HEK293 (cell line): Measurements from ENCODE around the gene ASTN2.

ENCODE experiments used
- CTCF ChIA-PET: fragments of 350-600 bp; formaldehyde crosslinking; extraction: SDS; loops from one replicate; lab custom pipeline; 2021; ENCODE audit warnings: antibody characterized with exemption; lab: Yijun Ruan, JAX
- POLR2A ChIA-PET: fragments of 300-600 bp; formaldehyde crosslinking; extraction: SDS; loops from one replicate; lab custom pipeline; 2020; ENCODE audit warnings: antibody characterized with exemption, inconsistent platforms; lab: Yijun Ruan, JAX
- H3K27ac ChIP-seq: fragments of 200-500 bp; sonication (Bioruptor generic); 2 replicates; pipeline ENCODE4 v1.5.1; 2014; ENCODE audit warnings: low read depth, low read length, control low read depth, inconsistent platforms; ENCODE audit errors: extremely low read depth
- H3K36me3 ChIP-seq, 2 experiments: fragments of 200-500 bp in 1 of 2; sonication (Bioruptor generic) in 1 of 2; 1 replicate in 1 of 2; 2 replicates in 1 of 2; pipeline ENCODE4 v1.5.1; 2014 to 2017; ENCODE audit warnings: inconsistent platforms in 2 of 2, low read length in 2 of 2; ENCODE audit not compliant: control insufficient read depth in 2 of 2, insufficient read depth in 1 of 2
- H3K4me1 ChIP-seq: fragments of 200-500 bp; sonication (Bioruptor generic); 2 replicates; pipeline ENCODE4 v1.5.1; 2014; ENCODE audit warnings: mild to moderate bottlenecking, low read length, inconsistent platforms; ENCODE audit not compliant: control insufficient read depth, insufficient read depth
- H3K4me3 ChIP-seq: 2 replicates; pipeline ENCODE4 v1.5.1; 2011; ENCODE audit warnings: low read depth, mild to moderate bottlenecking, control low read depth, low read length, moderate library complexity
- H3K9me3 ChIP-seq: fragments of 200-500 bp; sonication (Bioruptor generic); 2 replicates; pipeline ENCODE4 v1.5.1; 2014; ENCODE audit warnings: low read depth, low read length, inconsistent platforms; ENCODE audit not compliant: control insufficient read depth, insufficient read depth
- BCL11B ChIP-seq: fragments of 450-650 bp; formaldehyde crosslinking; IDR thresholded peaks from 2 replicates; pipeline ENCODE4 v1.5.1; 2016; ENCODE audit warnings: low read depth, missing biosample characterization, missing genetic modification characterization
- GLIS1 ChIP-seq: fragments of 450-650 bp; formaldehyde crosslinking; IDR thresholded peaks from 2 replicates; pipeline ENCODE4 v1.5.1; 2016; ENCODE audit warnings: missing biosample characterization, missing genetic modification characterization
- INSM2 ChIP-seq: fragments of 450-650 bp; formaldehyde crosslinking; IDR thresholded peaks from 2 replicates; pipeline ENCODE4 v1.5.1; 2016; ENCODE audit warnings: missing biosample characterization, missing genetic modification characterization
- OVOL3 ChIP-seq: fragments of 450-650 bp; formaldehyde crosslinking; IDR thresholded peaks from 2 replicates; pipeline ENCODE4 v1.5.1; 2016; ENCODE audit warnings: missing biosample characterization, missing genetic modification characterization
- PRDM10 ChIP-seq: fragments of 450-650 bp; formaldehyde crosslinking; IDR thresholded peaks from 2 replicates; pipeline ENCODE4 v1.5.1; 2016; ENCODE audit warnings: missing biosample characterization, missing genetic modification characterization
- REPIN1 ChIP-seq: fragments of 450-650 bp; formaldehyde crosslinking; IDR thresholded peaks from 2 replicates; pipeline ENCODE4 v1.5.1; 2017; ENCODE audit warnings: missing biosample characterization, missing genetic modification characterization, low read depth
- SCRT2 ChIP-seq: fragments of 450-650 bp; formaldehyde crosslinking; IDR thresholded peaks from 2 replicates; pipeline ENCODE4 v1.5.1; 2016; ENCODE audit warnings: missing biosample characterization, missing genetic modification characterization
- ZBTB1 ChIP-seq: fragments of 450-650 bp; formaldehyde crosslinking; IDR thresholded peaks from 2 replicates; pipeline ENCODE4 v1.5.1; 2016; ENCODE audit warnings: missing biosample characterization, missing genetic modification characterization
- ZBTB11 ChIP-seq: fragments of 450-650 bp; formaldehyde crosslinking; conservative IDR thresholded peaks from 2 replicates; pipeline ENCODE4 v1.5.1; 2016; ENCODE audit warnings: low read depth, missing biosample characterization, missing genetic modification characterization
- ZNF18 ChIP-seq: fragments of 450-650 bp; formaldehyde crosslinking; IDR thresholded peaks from 2 replicates; pipeline ENCODE4 v1.5.1; 2016; ENCODE audit warnings: missing biosample characterization, missing genetic modification characterization
- ZNF211 ChIP-seq: fragments of 450-650 bp; formaldehyde crosslinking; IDR thresholded peaks from 2 replicates; pipeline ENCODE4 v1.5.1; 2016; ENCODE audit warnings: low read depth, missing biosample characterization, missing genetic modification characterization
- ZNF248 ChIP-seq: fragments of 450-650 bp; formaldehyde crosslinking; IDR thresholded peaks from 2 replicates; pipeline ENCODE4 v1.5.1; 2017; ENCODE audit warnings: missing biosample characterization, missing genetic modification characterization
- ZNF280D ChIP-seq: fragments of 450-650 bp; formaldehyde crosslinking; IDR thresholded peaks from 2 replicates; pipeline ENCODE4 v1.5.1; 2016; ENCODE audit warnings: missing biosample characterization, missing genetic modification characterization
- ZNF324 ChIP-seq: fragments of 450-650 bp; formaldehyde crosslinking; IDR thresholded peaks from 2 replicates; pipeline ENCODE4 v1.5.1; 2016; ENCODE audit warnings: missing biosample characterization, missing genetic modification characterization
- ZNF366 ChIP-seq: fragments of 450-650 bp; formaldehyde crosslinking; conservative IDR thresholded peaks from 2 replicates; pipeline ENCODE4 v1.5.1; 2016; ENCODE audit warnings: missing biosample characterization, missing genetic modification characterization
- ZNF510 ChIP-seq: fragments of 450-650 bp; formaldehyde crosslinking; IDR thresholded peaks from 2 replicates; pipeline ENCODE4 v1.5.1; 2018; ENCODE audit warnings: mild to moderate bottlenecking, missing genetic modification characterization, missing biosample characterization; ENCODE audit not compliant: insufficient replicate concordance
- ZNF639 ChIP-seq: fragments of 450-650 bp; formaldehyde crosslinking; IDR thresholded peaks from 2 replicates; pipeline ENCODE4 v1.5.1; 2016; ENCODE audit warnings: missing biosample characterization, missing genetic modification characterization
- ZNF76 ChIP-seq: fragments of 450-650 bp; formaldehyde crosslinking; IDR thresholded peaks from 2 replicates; pipeline ENCODE4; 2016; ENCODE audit warnings: low read depth, missing biosample characterization, missing genetic modification characterization, borderline replicate concordance
- ZNF768 ChIP-seq: fragments of 450-650 bp; formaldehyde crosslinking; IDR thresholded peaks from 2 replicates; pipeline ENCODE4 v1.5.1; 2018; ENCODE audit warnings: missing biosample characterization, mild to moderate bottlenecking, missing genetic modification characterization
- ZNF776 ChIP-seq: fragments of 450-650 bp; formaldehyde crosslinking; IDR thresholded peaks from 2 replicates; pipeline ENCODE4 v1.5.0; 2017; ENCODE audit warnings: missing biosample characterization, missing genetic modification characterization, borderline replicate concordance
- ZNF777 ChIP-seq: fragments of 450-650 bp; formaldehyde crosslinking; IDR thresholded peaks from 2 replicates; pipeline ENCODE4 v1.5.1; 2017; ENCODE audit warnings: missing biosample characterization, missing genetic modification characterization, borderline replicate concordance
- ZSCAN16 ChIP-seq: fragments of 450-650 bp; formaldehyde crosslinking; IDR thresholded peaks from 2 replicates; pipeline ENCODE4 v1.5.1; 2016; ENCODE audit warnings: missing biosample characterization, missing genetic modification characterization

Gene ASTN2

GRCh38 chr9:116905171-116905588 lies 509.7 kb downstream of the ASTN2 start (continued):
- TF ChIP-seq PRDM10 (no peak), ZNF211 (tag by site-specific recombination) (no peak), SCRT2 (tag by site-specific recombination) (no peak), ZNF768 (no peak), ZNF776 (tag by site-specific recombination) (no peak), ZNF510 (no peak), ZBTB11 (tag by site-specific recombination) (no peak)

- Histone ChIP-seq H3K4me1 (no peaks in the 10 kb centered on the region), H3K27ac (no peak overlapping the region), H3K36me3 (no peaks in the 10 kb centered on the region), H3K9me3 (no peaks in the 10 kb centered on the region), H3K4me3 (no peak overlapping the region)
- ChIA-PET CTCF (no interaction called here), POLR2A (no interaction called here)
- TF ChIP-seq ZNF280D (tag by site-specific recombination) (no peak), ZNF248 (no peak), GLIS1 (tag by site-specific recombination) (no peak), OVOL3 (tag by site-specific recombination) (no peak), ZNF18 (tag by site-specific recombination) (no peak), INSM2 (tag by site-specific recombination) (no peak), REPIN1 (tag by site-specific recombination) (no peak), ZNF777 (tag by site-specific recombination) (no peak), BCL11B (no peak), ZNF76 (tag by site-specific recombination) (no peak), ZNF639 (tag by site-specific recombination) (no peak), ZNF324 (no peak), ZSCAN16 (tag by site-specific recombination) (no peak), ZNF366 (no peak), ZBTB1 (no peak)
Measured at GRCh38 chr9:116904165-116904564, 510.7 kb downstream of the ASTN2 start.
